22Rv1 (cell line): ENCODE results near the gene RNASE9.

Source experiments
- ZFX ChIP-seq: fragments of 450-650 bp; IDR thresholded peaks from 2 replicates; pipeline ENCODE4 v1.6.1; 2017; ENCODE audit warnings: antibody characterized with exemption, borderline replicate concordance
- TF ChIP-seq, protein P1 (sequence below): fragments of 450-650 bp; IDR thresholded peaks from 2 replicates; pipeline ENCODE4 v1.5.1; 2017; ENCODE audit warnings: mild to moderate bottlenecking

DNA sequence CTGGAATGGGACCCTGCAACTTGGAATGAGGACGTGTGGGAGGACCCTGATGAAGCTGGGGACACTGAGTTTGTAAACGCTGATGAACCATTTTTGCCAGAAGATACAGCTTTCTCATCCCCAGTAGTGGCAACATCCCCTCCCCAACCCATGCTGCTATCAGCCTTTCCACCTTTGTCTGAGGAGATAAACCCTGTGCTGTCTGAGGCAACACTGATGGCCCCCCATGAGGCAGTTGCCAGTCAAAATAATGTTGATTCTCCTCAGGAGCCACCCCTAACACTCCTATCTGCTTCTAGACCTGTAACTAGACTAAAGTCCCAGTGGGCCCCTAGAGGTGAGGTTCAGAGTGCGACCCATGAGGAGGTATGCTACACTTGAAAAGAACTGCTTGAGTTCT lies 7.5 kb upstream of the RNASE9 start:
- TF ChIP-seq, protein P1, sequence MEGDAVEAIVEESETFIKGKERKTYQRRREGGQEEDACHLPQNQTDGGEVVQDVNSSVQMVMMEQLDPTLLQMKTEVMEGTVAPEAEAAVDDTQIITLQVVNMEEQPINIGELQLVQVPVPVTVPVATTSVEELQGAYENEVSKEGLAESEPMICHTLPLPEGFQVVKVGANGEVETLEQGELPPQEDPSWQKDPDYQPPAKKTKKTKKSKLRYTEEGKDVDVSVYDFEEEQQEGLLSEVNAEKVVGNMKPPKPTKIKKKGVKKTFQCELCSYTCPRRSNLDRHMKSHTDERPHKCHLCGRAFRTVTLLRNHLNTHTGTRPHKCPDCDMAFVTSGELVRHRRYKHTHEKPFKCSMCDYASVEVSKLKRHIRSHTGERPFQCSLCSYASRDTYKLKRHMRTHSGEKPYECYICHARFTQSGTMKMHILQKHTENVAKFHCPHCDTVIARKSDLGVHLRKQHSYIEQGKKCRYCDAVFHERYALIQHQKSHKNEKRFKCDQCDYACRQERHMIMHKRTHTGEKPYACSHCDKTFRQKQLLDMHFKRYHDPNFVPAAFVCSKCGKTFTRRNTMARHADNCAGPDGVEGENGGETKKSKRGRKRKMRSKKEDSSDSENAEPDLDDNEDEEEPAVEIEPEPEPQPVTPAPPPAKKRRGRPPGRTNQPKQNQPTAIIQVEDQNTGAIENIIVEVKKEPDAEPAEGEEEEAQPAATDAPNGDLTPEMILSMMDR, result no peak
- no peak for TF ChIP-seq ZFX
